Measurements from ENCODE around the gene DHFR2.

DHFR2 gene

DNA sequence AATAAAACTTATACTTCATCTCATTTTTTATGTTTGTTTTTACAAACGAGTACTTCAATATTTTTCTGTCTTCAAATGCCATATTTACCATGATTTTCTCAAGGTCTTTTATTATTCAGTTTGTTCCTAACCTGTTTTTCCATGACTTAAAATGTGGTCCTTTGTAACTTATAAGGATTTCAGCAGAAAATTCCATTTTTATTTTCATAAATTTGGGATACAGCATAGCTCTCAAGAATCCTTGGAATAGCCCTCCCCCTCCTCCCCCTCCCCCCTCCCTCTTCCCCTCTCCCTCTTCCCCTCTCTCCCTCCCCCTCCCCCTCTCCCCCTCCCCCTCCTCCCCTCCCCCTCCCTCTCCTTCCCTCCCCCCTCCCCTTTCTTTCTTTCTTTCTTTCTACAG, 19.4 kb downstream of the DHFR2 start:
- no peak overlapping the region for H3K27ac ChIP-seq
- TF ChIP-seq, protein P1, sequence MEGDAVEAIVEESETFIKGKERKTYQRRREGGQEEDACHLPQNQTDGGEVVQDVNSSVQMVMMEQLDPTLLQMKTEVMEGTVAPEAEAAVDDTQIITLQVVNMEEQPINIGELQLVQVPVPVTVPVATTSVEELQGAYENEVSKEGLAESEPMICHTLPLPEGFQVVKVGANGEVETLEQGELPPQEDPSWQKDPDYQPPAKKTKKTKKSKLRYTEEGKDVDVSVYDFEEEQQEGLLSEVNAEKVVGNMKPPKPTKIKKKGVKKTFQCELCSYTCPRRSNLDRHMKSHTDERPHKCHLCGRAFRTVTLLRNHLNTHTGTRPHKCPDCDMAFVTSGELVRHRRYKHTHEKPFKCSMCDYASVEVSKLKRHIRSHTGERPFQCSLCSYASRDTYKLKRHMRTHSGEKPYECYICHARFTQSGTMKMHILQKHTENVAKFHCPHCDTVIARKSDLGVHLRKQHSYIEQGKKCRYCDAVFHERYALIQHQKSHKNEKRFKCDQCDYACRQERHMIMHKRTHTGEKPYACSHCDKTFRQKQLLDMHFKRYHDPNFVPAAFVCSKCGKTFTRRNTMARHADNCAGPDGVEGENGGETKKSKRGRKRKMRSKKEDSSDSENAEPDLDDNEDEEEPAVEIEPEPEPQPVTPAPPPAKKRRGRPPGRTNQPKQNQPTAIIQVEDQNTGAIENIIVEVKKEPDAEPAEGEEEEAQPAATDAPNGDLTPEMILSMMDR (conservative IDR thresholded peaks at IDR 0.05) = no peak
- no peak for TF ChIP-seq ZFX (IDR thresholded peaks at IDR 0.05)

- TF ChIP-seq ZFX (IDR thresholded peaks at IDR 0.05) = no peak
- TF ChIP-seq, protein P1 (conservative IDR thresholded peaks at IDR 0.05) = peak; percentile 68
- no peak overlapping the region for H3K27ac ChIP-seq
Observed at GRCh38 chr3:94036909-94037507, 25.7 kb downstream of the DHFR2 start.

- TF ChIP-seq ZFX (IDR thresholded peaks at IDR 0.05) = no peak
- TF ChIP-seq, protein P1 (conservative IDR thresholded peaks at IDR 0.05) = no peak
- no peak within 1 kb of the TSS for H3K27ac ChIP-seq
Observed at GRCh38 chr3:94028093-94028837, 34.5 kb downstream of the DHFR2 start, which contains the start of gene STX19. Gene STX19 (minus strand): TSS chr3:94028597. CDS start chr3:94015269, 13,328 bp downstream.

GRCh38 chr3:94026623-94027022, 36.1 kb downstream of the DHFR2 start:
- H3K27ac ChIP-seq = no peak overlapping the region

GRCh38 chr3:94024385-94024784, 38.3 kb downstream of the DHFR2 start:
- H3K27ac ChIP-seq = no peak overlapping the region
- no peak for TF ChIP-seq ZFX (IDR thresholded peaks at IDR 0.05)
- TF ChIP-seq, protein P1 (conservative IDR thresholded peaks at IDR 0.05) = no peak

More at GRCh38 chr3:94026623-94027022, 36.1 kb downstream of the DHFR2 start:
- TF ChIP-seq, protein P1 (conservative IDR thresholded peaks at IDR 0.05) = no peak
- TF ChIP-seq ZFX (IDR thresholded peaks at IDR 0.05) = no peak

DNA sequence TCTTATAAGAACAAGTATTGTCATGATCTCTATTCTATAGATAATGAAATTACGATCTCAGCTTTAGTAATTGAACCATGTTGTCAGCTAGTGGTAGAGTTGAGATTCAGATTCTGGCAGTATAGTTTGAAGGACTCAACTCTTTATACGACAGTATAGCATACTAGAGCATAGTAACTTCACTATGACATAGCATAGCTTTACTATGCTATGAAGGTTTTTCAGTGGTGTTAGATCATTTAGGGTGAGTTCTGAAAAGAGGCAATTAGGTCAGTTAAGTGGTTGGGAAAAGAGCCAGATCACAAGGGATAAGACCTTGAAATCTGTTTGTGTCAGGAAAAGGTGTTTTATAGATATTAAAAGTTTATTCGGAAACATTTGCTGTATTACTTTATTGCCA, 42.4 kb downstream of the DHFR2 start:
- TF ChIP-seq, protein P1 (conservative IDR thresholded peaks at IDR 0.05) = no peak
- TF ChIP-seq ZFX (IDR thresholded peaks at IDR 0.05) = no peak
- no peak overlapping the region for H3K27ac ChIP-seq

DNA sequence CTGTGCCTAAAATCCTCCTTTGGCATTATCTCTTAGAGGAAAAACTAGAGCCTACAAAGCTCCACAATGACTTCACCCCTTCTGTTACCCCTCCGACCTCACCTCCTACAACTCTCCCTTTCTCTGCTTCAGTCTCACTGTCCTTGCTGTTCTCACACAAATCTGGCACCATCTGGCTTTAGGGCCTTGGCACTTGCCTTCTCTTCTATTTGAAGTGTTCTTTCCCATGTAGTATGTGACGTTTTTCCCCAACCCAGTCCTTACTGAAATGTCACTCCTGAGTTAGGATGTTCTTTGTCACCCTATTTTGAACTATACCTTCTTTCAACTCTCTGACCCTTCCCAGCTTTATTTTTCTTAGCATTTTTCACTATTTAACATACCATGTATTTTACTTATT, 43.1 kb downstream of the DHFR2 start:
- no peak overlapping the region for H3K27ac ChIP-seq
- TF ChIP-seq, protein P1 (conservative IDR thresholded peaks at IDR 0.05) = no peak
- no peak for TF ChIP-seq ZFX (IDR thresholded peaks at IDR 0.05)

All from C4-2B (cell line).